Epidermal melanocyte (primary cell): Measurements from ENCODE around the gene MOCS1.

Experiments used
- DNase-seq: peaks from one replicate; pipeline ENCODE4 v3.0.0; 2011; ENCODE audit warnings: low spot score; ENCODE audit not compliant: insufficient read length

Gene MOCS1

DNA sequence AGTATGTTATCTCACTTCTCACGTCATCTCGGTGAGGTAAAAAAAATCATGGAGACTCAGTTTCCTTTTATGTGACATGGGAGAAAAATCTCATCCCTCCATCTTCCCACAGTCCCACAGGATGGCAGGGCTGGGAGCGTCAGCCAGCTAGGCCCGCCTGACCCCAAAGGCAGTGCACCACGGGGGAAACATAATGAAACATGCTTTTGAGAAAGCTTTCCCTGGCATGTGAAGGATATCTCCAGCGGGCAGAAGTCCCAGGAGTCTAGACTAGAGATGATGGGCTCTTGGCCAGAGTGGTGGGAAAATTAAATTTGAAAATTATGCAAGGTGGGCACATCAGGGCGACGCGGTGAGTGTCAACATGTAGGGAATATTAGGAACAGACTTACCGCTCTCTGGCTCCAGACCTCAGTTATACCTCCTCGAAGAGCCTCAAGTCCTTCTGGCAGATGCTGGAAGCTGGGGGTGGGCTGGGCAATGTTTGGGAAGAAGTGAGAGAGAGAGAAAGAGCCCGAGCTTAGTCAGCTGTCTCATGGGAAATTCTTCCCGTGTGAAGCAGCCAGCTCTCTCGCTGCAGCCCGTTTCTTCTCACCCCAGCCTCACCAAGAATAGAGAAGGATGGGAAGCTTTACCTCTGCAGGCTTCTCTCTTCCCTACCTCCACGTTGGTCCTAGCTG, 52.3 kb downstream of the MOCS1 start:
- no peak for DNase-seq

DNA sequence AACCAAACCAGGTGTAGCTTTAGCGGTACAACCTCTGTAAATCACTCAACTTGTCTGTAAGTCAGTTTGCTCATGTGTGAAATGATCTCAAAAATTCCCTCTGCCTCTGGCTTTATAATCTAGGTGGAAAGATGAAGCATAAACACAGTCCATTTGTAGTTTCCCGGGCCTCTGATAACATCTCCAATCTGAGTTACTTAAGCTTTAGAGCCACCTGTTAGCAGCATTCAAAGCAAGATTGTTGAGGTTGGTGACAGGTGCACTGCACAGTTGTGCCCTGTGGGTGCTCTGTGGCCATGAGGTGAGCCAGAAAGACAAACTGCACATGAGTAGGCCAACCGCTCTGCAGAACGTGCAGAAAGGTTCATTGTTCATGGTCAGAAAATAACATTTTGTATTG, 53.7 kb downstream of the MOCS1 start:
- DNase-seq, result no peak

DNA sequence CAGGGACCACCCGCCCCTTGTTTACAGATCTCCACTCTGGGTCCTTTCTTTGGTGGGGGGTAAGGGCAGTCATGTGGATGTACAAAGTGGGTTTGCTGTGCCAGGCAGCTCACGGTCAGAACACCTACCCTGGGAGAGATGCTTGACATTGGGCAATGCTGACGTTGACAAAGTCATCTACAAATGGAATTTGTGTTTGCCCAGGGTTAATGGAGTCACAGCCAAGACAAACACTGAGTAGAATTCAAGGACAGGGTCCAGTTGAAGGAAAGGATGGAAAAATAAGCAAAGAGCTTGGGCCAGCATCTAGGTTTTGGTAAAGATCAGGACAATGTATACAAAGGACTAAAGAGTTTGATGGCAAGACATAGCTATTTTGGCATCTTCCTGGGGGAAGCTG, 54.7 kb downstream of the MOCS1 start:
- DNase-seq, result no peak

DNA sequence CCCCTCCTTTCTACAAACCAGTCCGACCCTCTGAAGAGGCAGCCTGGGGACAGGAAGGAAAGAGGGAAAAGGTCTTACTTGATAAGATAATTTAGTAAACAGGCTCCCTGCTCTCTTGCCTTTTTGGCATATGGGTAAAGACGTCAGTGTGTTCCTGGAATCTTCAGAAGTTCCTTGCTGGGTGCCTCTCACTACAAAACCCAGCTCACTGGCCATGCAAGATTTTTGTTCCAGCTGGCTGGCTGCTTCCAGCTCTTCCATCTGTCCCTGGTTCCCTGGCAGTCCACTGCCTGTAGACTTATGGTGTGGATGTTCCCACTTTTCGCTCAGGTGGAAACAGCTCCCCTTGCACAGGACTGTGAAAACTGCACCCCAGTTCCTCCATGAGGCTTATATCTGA, 57.4 kb downstream of the MOCS1 start:
- no peak for DNase-seq

DNA sequence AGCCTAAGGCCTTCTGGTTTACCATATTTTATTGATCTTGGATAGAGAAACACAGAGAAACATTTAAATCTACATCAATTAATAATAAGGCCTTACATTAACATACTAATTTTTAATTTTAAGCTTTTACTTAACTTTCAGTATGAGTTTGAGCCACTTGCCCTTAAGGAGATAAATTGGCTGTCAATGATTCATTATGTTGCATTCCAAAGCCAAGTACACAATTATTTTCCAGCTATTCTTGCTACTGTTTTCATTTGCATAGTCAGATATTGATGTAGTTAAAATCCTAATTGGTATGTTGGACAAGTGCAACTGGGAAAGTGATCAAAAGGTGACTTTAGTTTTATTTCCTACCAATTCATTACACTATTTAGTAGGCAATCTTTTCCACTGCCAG, 58.2 kb downstream of the MOCS1 start:
- DNase-seq, result no peak

DNA sequence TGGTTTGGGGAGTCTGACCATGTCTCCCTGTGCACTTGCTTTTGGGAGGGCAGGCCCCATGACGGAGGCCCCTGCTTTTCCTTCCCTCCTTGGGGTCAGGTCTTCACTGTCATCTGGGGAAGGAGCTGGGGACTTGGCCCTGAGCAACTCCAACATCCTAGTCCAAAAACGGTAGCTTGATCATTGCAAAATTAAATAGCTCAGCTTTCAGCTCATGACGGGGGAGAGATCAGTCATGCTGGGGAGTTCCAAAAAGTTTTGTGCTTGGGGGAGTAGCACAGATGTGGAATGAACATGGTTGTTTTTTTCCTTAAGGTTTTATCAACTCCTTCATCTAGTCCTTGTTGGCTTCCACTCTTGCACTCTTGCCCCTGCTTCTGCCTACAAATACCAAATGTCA, 60.8 kb downstream of the MOCS1 start:
- no peak for DNase-seq

DNA sequence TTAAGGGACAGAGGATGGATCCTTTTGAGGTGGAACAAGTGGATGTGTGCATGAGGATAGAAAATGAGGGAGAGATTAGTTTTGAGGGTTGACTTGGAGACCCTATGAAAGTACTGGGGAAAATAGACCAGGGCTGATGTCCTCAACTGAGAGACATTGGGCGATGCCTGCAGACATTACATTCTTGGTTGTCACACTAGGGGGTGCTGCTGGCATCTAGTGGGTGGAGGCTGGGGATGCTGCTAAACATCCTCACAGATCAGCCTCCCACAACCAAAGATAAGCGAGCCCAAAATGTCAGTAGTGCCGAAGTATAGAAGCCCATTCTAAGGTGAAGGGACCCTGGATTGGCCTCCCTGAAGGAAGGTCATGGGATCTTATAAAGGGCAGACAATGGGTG, 63.3 kb downstream of the MOCS1 start:
- DNase-seq, result no peak

DNA sequence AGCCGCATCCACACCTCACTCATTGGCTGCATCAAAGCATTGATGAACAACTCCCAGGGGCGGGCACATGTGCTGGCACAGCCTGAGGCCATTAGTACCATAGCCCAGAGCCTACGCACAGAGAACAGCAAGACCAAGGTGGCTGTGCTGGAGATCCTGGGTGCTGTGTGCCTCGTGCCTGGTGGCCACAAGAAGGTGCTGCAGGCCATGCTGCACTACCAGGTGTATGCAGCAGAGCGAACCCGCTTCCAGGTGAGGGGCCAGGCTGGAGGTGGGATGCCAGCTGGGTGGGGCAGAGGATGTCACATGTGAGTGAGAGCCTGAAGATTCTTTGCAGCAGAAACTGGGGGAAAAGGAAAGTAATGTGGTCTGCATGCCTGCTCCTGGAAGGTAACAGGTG, 66.7 kb downstream of the MOCS1 start:
- no peak for DNase-seq

DNA sequence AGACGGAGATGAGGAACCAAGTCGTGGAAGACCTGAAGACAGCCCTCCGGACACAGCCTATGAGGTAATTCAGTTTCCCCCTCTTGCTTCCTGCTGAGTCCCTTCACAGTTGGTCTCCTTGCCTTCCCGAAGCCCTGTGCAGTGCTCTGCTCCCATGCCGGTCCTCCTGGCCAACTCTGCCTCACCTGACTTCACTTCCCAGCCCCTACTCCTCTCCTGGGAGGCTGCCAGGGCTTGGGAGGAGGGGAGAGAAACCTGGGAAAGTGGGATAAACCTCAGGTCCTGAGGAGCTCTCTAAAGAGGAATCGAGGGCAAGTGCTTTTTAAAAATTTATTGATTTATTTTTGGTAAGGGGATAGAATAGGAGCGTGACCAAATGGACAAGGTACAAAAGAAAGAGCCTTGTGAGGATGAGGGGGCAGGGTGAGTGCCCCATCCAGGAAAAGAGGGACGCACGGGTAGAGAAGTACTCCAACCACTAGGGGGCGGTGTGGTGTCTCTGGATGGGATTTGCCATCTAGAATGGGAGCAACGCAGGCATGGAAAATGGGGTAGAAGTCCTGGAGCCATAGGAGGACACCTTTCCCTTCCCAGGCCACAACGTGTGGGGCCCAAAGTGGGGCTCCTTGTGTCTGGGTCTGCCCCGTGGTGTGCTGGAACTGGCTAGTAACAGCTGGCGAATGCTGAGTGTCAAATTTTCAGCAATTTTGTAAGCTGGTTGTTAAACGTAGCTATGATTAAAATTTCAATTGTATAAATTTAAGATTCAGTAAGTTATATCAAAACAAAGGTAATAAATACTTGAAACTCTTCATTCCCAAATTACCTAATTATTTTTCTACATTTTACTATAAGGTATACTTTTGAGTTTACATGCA, 69.0 kb downstream of the MOCS1 start:
- no peak for DNase-seq

DNA sequence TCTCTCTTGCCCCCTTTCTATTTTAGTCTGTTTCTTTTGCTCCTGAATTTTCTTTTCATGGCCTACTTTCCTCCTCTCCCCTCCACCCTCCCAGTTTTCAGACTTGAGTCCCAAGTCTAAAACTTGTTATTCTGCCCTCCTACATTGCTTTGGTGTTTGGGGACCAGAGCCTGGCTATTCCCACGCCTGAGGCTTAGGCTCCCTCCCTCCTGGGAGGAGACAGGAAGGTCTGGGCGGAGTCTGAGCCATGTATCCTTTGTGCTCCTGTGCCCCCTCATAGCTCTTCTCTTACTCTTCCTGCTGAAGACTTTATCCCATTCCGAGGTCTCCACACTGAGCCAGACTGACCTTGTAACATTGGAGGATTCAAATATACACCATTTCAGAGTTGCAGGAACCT, 72.6 kb downstream of the MOCS1 start:
- no peak for DNase-seq

DNA sequence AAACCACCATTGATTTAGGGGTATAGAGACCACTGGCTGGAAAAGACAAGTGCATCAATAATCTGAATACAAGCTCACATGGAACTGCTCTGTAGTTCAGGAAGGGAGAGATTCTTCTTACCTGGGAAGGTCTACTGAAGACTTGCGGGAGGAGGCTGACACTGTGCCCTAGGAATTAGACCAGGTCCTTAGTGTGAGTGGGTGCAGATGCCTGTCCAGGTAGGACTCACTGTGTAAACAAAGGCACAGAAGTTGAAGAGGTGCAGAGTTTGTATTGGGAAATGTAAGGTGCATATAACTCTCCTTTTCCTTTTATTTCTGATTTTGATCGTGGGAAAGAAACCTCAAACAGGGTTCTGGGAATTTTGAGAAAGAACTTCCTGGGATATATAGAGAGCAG, 75.2 kb downstream of the MOCS1 start:
- DNase-seq, result no peak

DNA sequence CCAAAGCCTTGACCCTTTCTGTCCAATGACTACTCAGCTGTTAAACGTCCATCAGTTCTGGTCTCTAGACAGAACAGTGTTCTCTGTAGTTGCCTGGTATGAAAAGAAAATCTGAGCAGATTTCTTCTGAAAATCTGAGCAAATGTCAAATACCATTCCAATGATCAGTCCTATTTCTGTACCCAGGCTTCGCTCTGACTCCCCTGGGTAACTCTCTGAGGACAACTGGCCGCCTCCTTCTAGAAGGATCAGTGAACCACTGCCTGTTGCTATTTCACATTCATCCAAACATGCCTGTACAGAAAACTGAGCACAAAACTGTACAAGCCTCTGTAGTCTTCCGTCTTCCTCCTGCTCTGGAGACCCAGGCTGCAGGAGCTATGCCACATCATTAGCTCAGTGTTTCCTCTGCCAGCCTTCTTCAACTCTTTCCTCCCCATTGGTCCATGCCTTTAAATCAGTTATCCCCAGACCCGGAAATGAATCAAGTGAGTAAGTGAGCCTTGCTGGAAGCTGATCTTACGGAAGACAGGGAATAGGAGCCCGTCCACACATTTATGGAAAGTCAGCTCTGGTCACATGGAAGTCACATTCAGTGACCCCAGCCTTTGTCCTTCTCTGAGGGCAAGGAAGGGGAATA, 78.8 kb downstream of the MOCS1 start:
- no peak for DNase-seq
